Muscle of back (tissue), 11 donors: ENCODE data around the gene CD28. TPM values are rescaled to one million over a fixed set of nuclear protein-coding genes. Genes with fewer than 3 reads are reported as not detected.
"Not testable (repeated sequence)": the region's sequence is repeated elsewhere in the genome, so short reads cannot be mapped to it uniquely, and the experiment has no call there.

ENCODE experiments used
- DNase-seq, 3 donors: peaks; one replicate each; pipeline versions ENCODE4 v3.0.0 to v3.0.0-alpha.2; 2013
- polyA plus RNA-seq, 10 donors: library from polyadenylated mRNA; unstranded; fragments of 120-200 nt; gene quantifications; one replicate each; pipeline ENCODE4 v1.2.1, GENCODE V29; 2013; ENCODE audit not compliant: insufficient read length in 10 of 10

CD28 gene
- polyA plus RNA-seq, 10 donors, result 3.4 to 6.7 (median 4.8) TPM

DNA sequence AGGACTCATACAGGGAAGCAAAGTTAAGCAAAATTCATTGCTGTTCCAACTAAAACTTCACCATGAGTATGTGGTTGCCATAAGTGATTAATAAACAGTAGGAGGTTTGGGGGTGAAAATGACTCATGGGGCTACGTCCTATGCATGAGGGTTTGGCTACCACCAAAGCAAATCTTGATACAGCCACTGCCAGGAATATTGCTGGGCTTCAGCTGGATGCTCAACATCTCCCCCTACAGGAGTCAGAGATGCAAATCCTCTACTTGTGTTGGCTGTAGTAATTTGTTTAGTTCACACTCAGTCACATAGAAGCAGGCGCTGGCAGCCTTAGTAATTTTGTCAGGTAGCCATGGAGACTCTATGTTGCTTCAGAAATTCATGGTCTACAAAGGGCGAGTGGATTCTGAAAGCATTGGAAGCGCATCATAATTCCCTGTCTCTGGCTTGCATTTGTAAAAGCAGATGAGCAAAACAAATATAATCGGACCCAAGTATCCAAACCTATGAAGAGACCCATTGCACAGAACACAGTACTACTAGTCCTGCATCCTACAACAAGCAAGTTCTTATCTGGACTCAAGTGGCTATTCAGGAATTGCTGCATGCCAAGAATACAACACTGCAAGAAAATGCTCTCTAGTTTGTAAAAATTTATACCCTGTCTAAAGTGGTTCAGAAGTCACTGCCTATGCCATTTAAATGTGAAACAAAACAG lies 76.0 kb downstream of the CD28 start:
- DNase-seq, result peak in 2 of 3 donors; percentile 67 to 88

DNA sequence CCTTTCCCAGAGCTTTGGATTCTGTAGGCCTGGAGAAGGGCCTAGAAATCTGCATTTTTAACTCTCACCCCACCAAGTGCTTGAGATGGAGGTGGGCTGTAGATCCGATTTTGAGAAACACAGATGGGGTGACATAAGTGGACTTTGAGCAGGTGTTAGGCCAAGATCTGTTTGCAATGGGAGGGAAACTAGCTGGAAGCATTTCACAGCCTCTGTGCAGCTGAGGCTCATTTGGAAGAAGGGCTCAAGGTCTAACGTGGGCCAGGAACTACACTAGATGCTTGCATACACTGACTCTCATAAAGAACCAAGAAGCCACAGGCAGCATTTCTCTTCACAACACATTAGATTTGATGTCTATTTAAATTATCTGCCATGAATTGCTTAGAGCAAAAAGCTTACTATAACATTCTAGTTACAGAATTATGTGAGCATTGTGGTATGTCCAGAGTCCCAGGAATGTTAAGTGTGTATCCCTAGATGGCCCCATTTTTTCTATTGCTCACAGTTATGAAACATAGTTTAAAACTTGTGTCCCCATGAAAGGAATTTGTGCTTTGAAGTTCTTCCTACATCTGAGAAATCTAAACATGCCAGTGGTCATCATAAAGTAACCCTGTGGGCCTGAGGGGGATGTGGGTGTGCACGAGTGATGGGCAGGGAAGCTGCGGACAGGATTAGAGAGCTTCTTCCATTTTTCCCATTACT lies 77.2 kb downstream of the CD28 start:
- peak; percentile 55 to 81 (median 78) for DNase-seq

DNA sequence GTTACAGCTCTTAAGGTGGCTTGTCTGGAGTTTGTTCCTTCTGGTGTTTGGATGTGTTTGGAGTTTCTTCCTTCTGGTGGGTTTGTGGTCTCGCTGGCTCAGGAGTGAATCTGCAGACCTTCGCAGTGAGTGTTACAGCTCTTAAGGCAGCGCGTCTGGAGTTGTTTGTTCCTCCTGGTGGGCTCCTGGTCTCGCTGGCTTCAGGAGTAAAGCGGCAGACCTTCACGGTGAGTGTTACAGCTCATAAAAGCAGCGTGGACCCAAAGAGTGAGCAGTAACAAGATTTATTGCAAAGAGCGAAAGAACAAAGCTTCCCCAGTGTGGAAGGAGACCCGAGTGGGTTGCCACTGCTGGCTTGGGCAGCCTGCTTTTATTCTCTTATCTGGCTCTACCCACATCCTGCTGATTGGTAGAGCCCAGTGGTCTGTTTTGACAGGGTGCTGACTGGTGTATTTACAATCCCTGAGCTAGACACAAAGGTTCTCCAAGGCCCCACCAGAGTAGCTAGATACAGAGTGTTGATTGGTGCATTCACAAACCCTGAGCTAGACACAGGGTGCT lies 78.4 kb downstream of the CD28 start:
- DNase-seq, result not testable (repeated sequence)

DNA sequence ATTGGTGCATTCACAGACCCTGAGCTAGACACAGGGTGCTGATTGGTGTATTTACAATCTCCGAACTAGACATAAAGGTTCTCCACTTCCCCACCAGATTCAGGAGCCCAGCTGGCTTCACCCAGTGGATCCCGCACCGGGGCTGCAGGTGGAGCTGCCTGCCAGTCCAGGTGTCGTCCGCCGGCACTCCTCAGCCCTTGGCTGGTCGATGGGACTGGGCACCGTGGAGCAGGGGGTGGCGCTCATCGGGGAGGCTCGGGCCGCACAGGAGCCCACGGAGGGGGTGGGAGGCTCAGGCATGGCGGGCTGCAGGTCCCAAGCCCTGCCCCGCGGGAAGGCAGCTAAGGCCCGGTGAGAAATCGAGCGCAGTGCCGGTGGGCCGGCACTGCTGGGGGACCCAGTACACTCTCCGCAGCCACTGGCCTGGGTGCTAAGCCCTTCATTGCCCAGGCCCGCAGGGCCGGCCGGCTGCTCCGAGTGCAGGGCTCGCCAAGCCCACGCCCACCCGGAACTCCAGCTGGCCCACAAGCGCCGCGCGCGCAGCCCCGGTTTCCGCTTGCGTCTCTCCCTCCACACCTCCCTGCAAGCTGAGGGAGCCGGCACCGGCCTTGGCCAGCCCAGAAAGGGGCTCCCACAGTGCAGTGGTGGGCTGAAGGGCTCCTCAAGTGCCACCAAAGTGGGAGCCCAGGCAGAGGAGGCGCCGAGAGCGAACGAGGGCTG lies 79.1 kb downstream of the CD28 start:
- not testable (repeated sequence) for DNase-seq

DNA sequence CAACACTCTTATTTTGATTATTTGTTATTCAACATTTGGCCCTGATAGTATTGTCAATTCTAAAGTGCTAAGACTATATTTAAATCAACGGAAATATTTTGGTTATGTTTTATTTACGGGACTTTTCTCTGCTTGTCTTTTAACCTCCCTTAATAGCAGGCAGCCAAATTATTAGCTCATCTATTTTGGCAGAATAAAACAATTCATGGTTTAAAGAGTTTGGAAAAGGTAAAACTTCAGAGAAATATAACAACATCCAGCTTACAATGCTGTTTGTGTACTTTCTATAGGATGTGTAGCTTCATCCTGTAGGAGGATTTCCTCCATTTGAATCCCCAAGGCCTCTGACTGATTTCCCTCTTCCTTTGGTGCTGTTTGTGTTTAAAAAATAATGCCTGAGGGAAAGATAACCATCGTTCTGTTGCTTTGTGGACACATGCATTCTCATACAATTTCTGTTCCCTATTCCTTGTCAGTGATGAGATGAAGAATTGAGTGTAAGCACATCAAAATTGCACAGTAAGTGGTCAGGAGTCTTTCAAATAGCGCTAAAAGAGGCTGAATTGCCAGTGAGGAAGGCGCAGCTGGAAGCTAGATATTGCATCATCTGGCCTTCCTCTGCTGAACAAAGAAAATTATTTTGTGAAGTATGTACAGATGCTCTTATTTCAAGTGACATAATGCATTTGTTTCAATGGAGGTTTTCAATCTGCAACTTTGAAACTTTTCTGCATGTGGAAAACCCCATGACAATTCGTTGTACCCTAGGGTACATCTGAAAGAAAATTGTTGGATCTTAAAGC lies 80.3 kb downstream of the CD28 start:
- peak; percentile 88 to 96 (median 92) for DNase-seq

DNA sequence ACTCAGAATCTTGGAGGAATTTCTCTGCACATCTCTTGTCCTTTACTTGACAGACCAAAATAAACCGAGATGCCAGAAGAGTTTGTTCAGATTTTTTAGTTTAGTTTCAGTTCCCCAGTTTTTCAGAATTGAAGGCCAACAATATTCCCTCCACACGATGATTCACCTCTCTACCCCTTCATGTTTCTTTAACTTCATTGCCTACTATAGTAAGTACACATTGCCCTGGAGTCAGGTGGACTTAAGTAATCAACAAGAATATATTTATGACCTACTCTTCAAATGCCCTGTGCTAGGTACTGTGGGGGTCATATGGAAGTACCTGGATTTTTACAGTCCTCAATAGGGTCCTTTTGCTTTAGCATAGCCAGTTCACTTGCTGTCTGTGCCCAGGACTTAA lies 81.5 kb downstream of the CD28 start:
- no peak for DNase-seq

Other genes with a start within 250 kb of the CD28 start
- 10 to 100 TPM; 21.5 to 44.6 (median 31.3) TPM for gene RAPH1, start 171.3 kb upstream of the CD28 start, polyA plus RNA-seq
- 1 to 10 TPM in 1 of 10 donors, under 1 TPM in 8, not detected in 1; 0.14 to 1.7 (median 0.35) TPM for gene CTLA4, start 161.1 kb downstream of the CD28 start, polyA plus RNA-seq
- gene ICOS, start 230.1 kb downstream of the CD28 start, polyA plus RNA-seq, result 1 to 10 TPM in 1 of 10 donors, under 1 TPM in 1, not detected in 8; 0.33 to 2.1 TPM